Activated CD4-positive, CD25-positive, alpha-beta regulatory T cell treated with anti-CD3 and anti-CD28 coated beads, Interleukin-2, amount 50 U/mL, for 24 hours (primary cell): ENCODE data around the gene SCAF1.

Experiments used
- ATAC-seq, 2 donors: fragments of 150-1000 bp; cut with Tn5 transposase; one replicate each; pipeline ENCODE4 v1.10.0; 2021; ENCODE audit warnings: mild to moderate bottlenecking in 1 of 2, moderate library complexity in 1 of 2

The SCAF1 gene, protein sequence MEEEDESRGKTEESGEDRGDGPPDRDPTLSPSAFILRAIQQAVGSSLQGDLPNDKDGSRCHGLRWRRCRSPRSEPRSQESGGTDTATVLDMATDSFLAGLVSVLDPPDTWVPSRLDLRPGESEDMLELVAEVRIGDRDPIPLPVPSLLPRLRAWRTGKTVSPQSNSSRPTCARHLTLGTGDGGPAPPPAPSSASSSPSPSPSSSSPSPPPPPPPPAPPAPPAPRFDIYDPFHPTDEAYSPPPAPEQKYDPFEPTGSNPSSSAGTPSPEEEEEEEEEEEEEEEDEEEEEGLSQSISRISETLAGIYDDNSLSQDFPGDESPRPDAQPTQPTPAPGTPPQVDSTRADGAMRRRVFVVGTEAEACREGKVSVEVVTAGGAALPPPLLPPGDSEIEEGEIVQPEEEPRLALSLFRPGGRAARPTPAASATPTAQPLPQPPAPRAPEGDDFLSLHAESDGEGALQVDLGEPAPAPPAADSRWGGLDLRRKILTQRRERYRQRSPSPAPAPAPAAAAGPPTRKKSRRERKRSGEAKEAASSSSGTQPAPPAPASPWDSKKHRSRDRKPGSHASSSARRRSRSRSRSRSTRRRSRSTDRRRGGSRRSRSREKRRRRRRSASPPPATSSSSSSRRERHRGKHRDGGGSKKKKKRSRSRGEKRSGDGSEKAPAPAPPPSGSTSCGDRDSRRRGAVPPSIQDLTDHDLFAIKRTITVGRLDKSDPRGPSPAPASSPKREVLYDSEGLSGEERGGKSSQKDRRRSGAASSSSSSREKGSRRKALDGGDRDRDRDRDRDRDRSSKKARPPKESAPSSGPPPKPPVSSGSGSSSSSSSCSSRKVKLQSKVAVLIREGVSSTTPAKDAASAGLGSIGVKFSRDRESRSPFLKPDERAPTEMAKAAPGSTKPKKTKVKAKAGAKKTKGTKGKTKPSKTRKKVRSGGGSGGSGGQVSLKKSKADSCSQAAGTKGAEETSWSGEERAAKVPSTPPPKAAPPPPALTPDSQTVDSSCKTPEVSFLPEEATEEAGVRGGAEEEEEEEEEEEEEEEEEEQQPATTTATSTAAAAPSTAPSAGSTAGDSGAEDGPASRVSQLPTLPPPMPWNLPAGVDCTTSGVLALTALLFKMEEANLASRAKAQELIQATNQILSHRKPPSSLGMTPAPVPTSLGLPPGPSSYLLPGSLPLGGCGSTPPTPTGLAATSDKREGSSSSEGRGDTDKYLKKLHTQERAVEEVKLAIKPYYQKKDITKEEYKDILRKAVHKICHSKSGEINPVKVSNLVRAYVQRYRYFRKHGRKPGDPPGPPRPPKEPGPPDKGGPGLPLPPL

DNA sequence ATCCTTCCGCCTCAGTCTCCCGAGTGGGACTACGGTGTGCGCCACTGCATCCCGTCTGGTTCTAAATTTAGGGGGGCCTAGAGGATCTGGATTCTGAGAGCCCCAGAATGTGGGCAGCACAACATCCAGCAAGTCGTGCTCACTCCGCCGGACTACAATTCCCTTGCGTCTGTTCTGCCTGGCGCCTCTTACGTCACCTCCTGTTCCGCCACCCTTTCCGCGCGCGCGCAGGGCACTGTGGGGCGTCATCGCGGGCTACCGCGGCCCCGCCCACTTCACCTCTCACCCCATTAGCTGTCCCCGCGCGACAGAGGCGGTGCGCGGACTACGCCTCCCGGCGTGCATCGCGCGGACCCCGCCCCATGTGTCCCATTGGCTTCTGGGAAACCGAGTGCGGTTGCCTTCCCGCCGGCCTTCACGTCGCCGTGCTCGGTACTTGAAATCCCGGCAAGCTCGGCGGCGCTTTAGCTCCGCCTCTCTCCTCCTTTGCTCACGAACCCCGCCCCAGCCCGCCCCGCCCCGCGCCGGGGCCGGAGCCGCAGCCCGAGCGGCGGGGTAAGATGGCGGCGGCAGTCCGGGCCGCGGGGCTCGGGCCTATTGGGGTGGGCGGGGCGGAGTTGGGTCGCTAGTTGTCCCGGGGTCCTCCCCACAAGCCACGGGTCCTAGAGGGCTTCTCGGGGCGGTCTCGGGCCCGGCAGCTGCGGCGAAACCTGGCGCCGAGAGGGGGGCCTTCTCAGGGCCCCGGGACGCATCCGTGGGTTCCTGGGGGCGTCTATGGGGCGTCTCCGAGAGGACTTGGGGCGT, at the start of gene SCAF1:
Gene SCAF1, plus strand, starts transcription at position 522 of the 804 bp plus-strand sequence. CDS start 2,818 bp downstream, outside the sequence.
- peak; percentile 66 to 72 for ATAC-seq

DNA sequence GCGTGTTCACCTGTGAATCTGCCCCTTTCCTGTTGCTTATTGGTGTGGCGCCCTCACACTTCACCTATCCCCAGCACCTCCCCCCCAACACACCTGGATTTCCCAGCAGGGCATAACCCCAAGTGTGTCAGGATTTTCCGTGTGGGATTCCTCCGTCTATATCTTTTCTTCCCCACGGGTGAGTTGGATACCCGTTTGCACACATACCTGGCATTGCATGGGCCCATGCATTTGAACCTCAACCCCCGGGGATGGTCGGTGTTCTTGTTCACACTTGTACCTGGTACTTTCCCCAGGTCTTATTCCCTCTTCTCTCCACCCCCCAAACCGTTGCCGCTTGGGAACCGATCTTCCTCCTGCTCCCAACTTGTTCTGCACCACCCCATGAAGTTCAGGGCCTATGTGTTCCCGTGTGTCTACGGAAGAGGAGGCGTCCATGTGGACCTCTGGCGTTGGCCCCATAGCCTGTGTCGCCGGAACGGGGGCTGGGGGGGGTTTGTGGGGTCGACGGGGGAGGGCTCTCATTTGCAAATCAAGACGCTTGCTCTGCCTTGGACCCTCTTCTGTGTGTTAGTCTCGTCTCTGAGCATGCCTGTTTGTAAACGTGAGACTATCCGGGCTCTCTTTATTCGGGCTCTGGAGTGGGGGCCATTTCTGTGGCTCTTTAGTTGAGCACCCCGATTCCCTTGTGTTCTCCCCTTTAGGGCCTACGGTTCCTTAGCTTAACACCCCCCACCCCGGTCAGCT, 49.4 kb upstream of the SCAF1 start:
- ATAC-seq = no peak

DNA sequence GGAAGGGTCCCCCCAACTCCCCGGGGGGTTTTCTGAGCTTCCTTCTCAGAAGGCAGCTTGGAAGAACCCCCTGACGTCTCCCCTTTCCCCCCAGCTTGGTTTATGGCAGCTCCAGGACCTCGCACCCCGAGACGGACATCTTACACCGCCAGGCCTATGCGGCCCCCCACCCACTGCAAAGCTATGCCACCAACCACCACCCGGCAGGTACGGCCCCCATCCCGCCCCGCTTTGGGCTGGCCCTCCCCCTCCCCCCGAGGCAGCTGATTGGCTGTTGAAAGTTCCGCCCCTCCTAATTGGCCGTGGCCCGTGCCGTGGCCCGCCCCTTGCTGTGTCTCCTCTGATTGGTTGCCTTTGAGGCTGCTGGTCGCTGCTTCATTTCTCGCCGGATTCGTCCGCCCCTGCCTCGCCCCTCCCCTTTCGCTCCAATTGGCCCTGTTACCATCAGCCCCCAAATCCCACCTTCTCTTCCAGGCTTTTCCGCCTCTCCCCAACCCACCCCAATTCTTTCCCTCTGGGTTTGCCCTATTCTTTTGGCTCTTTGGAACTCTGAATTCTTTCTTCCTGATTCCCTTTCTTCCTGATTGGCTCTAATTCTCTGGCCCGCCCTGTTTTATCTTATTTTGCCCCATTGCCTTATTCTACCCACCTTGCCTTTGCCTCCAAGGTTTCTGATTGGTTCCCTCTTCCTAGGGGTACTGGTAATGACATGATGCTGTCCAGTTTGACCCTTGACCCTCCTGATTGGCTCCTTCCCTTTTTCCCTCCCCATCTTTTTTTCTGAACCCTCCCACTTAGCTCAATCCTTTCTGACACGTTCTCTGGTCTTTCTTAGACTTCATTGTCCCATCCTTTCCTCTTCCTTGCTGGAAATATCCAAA, 48.5 kb upstream of the SCAF1 start:
- peak; percentile 61 to 67 for ATAC-seq

DNA sequence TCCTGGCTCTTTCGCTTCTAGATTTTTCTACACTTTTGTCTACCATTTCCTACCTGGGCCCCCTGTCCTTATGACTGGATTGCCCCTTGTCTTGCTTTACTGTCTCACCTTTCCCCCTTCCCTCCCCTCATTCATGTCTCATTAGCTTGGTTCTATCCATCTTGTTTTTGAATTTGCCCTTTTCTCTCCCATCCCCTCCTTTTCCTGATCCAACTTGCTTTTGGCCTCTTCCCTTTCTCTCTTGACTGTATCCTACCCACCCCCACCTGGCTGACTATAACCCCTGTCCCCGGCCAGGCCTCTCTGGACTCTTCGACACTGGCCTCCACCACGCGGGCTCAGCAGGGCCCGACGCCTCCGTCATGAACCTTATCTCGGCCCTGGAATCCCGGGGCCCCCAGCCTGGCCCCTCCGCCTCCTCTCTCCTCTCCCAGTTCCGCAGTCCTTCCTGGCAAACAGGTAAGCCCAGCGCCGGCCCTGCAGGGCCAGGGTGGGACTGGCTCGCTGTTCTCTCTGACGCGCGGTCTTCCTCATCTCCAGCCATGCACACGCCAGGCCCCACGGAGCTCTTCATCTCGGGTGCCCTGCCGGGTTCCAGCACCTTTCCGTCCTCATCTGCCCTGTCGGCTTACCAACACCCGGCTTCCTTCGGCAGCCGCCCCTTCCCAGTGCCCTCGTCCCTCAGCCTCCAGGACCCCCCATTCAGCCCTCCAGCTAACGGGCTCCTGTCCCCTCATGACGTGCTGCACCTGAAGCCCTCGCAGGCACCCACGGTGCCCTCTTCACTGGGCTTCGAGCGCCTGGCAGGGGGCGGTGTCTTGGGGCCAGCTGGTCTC, 47.6 kb upstream of the SCAF1 start:
- ATAC-seq = no peak

DNA sequence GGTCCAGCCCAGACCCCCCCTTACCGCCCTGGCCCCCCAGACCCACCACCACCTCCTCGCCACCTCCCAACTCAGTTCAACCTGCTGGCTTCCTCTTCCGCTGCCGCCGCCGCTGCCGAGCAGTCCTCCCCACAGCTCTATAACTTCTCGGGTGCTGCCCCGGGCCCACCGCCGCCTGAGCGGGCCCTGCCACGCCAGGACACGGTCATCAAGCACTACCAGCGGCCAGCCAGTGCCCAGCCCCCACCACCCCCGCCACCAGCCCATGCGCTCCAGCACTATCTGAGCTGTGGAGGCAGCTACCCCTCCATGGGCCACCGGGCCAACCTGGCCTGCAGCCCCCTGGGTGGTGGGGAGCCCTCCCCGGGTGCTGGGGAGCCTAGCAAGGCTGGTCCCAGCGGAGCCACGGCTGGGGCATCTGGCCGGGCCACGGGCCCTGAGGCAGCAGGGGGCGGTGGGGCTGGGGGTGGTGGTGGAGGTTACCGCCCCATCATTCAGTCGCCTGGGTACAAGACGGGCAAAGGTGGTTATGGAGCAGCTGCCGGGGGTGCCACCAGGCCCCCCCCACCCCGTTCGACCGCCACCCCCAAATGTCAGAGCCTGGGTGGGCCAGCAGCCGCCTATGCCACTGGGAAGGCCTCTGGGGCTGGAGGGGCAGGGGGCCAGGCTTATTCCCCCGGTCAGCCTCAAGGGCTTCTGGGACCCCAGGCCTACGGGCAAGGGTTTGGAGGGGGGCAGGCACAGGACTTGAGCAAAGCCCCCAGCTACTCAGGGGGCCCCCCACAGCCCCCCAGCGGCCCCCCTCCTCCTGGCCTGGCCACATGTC, 46.8 kb upstream of the SCAF1 start:
- ATAC-seq = no peak

DNA sequence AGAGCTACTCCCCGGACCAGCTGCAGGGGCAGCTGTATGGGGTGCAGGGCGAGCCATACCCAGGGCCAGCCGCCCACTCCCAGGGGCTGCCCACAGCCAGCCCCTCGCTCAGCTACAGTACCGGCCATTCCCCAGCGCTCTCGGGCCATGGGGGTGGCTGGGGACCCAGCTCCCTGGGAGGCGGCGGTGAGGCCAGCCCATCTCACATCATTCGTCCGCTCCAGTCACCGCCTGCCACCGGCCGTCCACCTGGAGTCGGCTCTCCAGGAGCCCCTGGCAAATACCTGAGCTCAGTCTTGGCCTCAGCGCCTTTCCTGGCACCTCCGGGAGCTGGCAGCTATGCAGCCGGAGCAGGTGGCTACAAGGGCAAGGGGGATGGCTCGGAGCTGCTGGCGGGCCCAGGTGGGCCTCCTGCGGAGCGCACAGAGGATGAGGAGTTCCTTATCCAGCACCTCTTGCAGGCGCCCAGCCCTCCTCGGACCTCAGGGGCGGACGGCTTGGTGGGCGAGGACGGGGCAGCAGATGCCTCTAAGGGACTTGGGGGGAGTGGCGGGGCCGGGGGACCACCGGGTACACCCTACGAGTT, 46.1 kb upstream of the SCAF1 start:
- ATAC-seq = no peak

DNA sequence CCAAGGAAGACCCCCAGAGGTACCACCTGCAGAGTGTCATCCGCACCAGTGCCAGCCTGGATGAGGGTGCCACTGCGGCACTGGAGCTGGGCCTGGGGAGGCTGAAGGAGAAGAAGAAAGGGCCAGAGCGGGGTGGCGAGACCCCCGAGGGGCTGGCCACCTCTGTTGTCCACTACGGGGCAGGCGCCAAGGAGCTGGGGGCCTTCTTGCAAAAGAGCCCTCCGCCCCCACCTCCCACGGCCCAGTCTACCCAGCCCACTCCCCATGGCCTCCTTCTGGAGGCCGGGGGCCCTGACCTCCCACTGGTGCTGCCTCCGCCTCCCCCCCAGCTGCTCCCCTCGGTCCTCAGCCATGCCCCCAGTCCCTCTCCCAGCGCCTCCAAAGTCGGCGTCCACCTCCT, 45.6 kb upstream of the SCAF1 start:
- ATAC-seq = no peak

DNA sequence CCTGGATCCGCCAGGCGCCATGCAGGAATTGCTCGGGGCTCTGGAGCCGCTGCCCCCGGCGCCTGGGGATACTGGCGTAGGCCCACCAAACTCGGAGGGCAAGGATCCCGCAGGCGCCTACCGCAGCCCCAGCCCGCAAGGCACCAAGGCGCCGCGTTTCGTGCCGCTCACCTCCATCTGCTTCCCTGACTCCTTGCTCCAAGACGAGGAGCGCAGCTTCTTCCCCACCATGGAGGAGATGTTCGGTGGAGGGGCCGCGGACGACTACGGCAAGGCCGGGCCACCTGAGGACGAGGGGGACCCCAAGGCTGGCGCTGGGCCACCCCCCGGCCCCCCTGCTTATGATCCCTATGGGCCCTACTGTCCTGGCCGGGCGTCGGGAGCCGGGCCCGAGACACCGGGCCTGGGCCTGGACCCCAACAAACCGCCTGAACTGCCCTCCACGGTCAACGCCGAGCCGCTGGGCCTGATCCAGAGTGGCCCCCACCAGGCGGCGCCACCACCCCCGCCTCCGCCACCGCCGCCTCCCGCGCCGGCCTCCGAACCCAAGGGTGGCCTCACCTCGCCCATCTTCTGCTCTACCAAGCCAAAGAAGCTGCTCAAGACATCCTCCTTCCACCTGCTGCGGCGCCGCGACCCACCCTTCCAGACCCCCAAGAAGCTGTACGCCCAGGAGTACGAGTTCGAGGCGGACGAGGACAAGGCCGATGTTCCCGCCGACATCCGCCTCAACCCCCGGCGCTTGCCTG, 44.9 kb upstream of the SCAF1 start:
- no peak for ATAC-seq

DNA sequence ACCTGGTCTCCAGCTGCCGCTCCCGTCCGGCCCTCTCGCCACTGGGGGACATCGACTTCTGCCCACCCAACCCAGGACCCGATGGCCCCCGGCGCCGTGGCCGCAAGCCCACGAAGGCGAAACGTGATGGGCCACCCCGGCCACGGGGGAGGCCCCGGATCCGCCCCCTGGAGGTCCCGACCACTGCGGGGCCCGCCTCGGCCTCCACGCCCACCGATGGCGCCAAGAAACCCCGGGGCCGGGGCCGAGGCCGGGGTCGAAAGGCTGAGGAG, 44.4 kb upstream of the SCAF1 start:
- ATAC-seq = no peak

DNA sequence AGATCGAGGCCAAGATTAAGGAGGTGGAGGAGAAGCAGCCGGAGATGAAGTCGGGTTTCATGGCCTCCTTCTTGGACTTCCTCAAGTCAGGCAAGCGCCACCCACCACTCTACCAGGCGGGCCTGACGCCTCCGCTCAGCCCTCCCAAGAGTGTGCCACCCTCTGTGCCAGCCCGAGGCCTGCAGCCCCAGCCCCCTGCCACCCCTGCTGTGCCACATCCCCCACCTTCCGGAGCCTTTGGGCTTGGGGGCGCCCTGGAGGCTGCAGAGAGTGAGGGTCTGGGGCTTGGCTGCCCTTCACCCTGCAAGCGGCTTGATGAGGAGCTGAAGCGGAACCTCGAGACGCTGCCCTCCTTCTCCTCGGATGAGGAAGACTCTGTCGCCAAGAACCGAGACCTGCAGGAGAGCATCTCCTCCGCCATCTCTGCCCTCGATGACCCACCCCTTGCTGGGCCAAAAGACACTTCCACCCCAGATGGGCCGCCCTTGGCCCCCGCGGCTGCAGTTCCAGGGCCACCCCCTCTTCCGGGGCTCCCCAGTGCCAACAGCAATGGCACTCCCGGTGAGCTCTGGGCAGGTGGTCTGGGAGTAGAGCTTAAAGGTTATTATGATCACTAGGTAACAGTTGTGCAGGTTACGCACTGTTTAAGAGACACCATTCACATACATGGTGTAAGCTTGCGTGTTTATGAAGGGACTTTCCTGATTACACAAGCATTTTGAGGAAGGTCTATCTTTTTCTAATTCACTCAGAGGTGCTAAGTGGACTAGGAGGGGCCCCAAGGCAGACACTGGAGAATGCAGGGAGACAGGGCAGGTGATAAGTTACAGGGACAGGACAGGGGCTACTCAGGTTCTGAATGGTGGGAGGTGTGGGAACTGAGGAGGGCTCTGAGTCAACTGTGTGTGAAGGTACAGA, 42.4 kb upstream of the SCAF1 start:
- peak in 1 of 2 donors; percentile 24 for ATAC-seq

DNA sequence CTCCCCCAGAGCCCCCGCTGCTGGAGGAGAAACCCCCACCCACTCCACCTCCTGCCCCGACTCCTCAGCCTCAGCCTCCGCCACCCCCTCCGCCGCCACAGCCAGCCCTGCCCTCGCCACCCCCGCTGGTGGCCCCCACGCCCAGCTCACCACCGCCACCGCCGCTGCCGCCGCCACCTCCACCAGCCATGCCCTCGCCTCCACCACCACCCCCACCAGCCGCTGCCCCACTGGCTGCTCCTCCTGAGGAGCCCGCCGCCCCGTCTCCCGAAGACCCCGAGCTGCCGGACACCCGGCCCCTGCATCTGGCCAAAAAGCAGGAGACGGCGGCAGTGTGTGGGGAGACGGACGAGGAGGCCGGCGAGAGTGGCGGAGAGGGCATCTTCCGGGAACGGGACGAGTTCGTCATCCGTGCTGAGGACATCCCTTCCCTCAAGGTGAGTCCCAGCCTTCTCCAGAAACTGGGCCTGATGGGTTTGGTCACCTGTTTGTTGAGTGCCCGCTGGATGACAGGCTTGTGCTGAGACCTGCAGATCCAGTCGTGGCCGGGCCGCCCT, 40.4 kb upstream of the SCAF1 start:
- no peak for ATAC-seq

DNA sequence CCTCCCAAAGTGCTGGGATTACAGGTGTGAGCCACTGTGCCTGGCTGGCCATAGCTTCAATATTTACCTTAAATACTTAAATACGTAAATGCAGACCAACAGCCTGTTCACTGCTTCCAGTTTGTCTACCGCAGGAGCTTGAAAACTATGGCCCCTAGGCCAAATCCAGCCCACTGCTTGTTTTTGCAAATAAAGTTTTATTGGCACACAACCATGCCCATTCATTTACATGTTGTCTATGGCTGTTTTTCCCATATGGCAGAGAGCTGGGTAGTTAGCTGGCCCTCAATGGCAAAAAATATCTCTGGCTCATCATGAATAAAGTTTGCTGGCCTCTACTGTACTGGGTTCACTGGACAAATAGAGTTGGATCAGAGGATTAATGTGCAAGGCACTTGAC, 39.2 kb upstream of the SCAF1 start:
- no peak for ATAC-seq

DNA sequence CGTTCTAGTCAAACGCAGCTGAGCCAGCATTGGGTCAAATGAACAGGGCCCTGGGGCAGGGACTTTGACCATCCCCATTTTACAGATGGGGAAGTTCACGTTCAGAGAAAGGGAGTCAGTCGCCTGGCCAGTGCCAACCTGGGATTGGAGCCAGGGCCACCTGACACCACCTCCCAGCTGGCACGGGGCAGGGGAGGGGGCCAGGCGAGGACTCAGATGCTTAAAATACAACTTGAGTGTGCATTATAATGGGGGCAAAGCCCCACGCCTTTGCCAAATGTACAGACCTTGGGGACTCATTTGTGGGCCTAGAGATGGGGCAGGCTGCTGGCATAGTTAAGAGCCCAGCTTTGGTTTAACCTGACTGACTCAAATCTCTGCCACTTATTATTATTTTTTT, 36.4 kb upstream of the SCAF1 start:
- ATAC-seq = no peak

DNA sequence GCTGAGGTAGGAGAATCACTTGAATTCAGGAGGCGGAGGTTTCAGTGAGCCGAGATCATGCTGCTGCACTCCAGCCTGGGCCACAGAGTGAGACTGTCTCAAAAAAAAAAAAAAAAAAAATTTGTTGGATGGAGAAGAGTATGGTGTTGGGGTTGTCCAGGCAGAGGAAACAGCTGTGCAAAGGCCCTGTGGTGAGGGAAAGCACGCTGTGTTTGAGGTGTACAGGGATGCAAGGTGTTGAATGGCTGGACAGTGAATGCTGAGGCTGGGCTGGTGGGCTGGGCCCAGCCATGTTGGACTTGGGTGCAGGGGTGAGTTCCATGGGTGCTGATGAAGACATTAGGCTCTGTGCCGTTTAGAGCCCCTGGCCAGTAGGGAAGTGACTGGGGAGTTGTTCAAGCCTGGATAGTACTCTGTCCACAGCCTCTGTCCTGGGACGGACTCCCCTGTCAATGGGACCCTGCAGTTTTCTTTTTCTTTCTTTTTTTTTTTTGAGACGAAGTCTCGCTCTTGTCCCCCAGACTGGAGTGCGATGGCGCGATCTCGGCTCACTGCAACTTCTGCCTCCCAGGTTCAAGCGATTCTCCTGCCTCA, 32.4 kb upstream of the SCAF1 start:
- ATAC-seq = no peak

DNA sequence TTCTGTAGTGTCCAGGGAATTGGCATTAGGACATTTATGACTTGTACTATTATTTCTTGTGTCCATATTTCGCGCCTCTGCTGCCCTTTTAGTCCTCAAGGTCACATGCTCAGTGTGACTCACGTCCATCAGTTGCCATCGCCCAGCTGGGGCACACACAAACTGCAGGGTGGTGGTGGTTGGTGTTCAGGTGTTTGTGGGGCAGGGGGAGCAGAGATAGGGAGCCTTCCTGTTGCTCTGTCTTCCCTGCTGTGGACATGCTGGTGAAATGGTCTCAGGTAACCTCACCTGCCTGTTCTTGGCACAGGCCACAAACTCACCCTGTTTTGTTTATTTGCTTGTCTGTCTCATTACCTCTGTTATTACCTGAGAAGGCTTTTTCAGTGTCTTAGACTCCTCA, 28.6 kb upstream of the SCAF1 start:
- no peak for ATAC-seq
